Immature natural killer cell (primary cell): ENCODE data around the gene FBN1. TPM values are rescaled to one million over a fixed set of nuclear protein-coding genes. Genes with fewer than 3 reads are reported as not detected.

Source experiments
- DNase-seq, 3 donors: peaks; one replicate each; pipeline ENCODE4 v3.0.0; 2022; ENCODE audit warnings: mixed read lengths in 1 of 3
- H3K27ac Mint-ChIP-seq, 6 donors: one replicate each; pipeline ENCODE4 v1.8.0; 2020; ENCODE audit warnings: mixed read lengths in 6 of 6, mild to moderate bottlenecking in 5 of 6, inconsistent platforms in 4 of 6, moderate library complexity in 3 of 6
- H3K27me3 Mint-ChIP-seq, 3 donors: one replicate each; pipeline ENCODE4 v1.8.0; 2020 to 2021; ENCODE audit warnings: low read depth in 3 of 3, mild to moderate bottlenecking in 3 of 3, mixed read lengths in 3 of 3, moderate library complexity in 3 of 3, inconsistent platforms in 1 of 3
- H3K36me3 Mint-ChIP-seq, 3 donors: one replicate each; pipeline ENCODE4 v1.8.0; 2020; ENCODE audit warnings: mixed read lengths in 3 of 3, inconsistent platforms in 2 of 3, mild to moderate bottlenecking in 2 of 3
- H3K4me1 Mint-ChIP-seq, 2 donors: one replicate each; pipeline ENCODE4 v1.8.0; 2020; ENCODE audit warnings: inconsistent platforms in 2 of 2, mild to moderate bottlenecking in 2 of 2, mixed read lengths in 2 of 2, moderate library complexity in 1 of 2
- H3K4me3 Mint-ChIP-seq, 5 donors: one replicate each; pipeline ENCODE4 v1.8.0; 2020; ENCODE audit warnings: mild to moderate bottlenecking in 5 of 5, mixed read lengths in 5 of 5, inconsistent platforms in 3 of 5, moderate library complexity in 3 of 5
- H3K9me3 Mint-ChIP-seq, 6 donors: one replicate each; pipeline ENCODE4 v1.8.0; 2020; ENCODE audit warnings: mild to moderate bottlenecking in 6 of 6, mixed read lengths in 6 of 6, inconsistent platforms in 4 of 6, moderate library complexity in 3 of 6
- polyA plus RNA-seq, 3 donors: library from polyadenylated mRNA; unstranded; fragments of 300-500 nt; fragmentation: Illumina TruSeq; gene quantifications; one replicate each; pipeline ENCODE4 v1.2.3, GENCODE V29; 2021

FBN1 gene
- polyA plus RNA-seq, 3 donors from 2014 or later, result 0.22 TPM; not detected in 2

DNA sequence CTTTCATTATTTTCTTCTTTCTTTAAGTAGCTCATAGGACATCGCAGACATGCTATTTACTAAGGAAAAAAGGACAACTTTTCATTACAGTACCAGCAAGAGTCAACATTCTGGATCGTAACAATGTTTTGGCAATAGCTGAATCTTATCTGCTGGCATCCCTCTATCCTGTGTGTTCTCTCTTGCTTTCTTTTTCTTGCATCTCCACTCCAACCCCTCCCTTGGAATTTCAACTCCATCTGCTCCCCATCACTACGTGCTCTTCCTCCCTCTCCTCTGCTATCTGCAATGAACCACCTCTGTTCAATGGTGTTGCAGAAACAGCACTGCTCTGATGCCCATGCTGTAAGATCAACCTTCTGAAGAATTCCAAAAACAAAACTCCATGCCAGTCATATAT is 106.6 kb downstream of the FBN1 start:
- DNase-seq, result no peak
- H3K27ac Mint-ChIP-seq, result no peak overlapping the region
- H3K4me1 Mint-ChIP-seq, result peaks cover 0 to 2% of the 10 kb centered on the region in 2 donors
- no peak overlapping the region for H3K4me3 Mint-ChIP-seq
- H3K36me3 Mint-ChIP-seq, result no peaks in the 10 kb centered on the region
- peaks cover 0 to 1% (median 0%) of the 10 kb centered on the region in 6 donors for H3K9me3 Mint-ChIP-seq
- peaks cover 2 to 5% (median 4%) of the 10 kb centered on the region in 3 donors for H3K27me3 Mint-ChIP-seq

DNA sequence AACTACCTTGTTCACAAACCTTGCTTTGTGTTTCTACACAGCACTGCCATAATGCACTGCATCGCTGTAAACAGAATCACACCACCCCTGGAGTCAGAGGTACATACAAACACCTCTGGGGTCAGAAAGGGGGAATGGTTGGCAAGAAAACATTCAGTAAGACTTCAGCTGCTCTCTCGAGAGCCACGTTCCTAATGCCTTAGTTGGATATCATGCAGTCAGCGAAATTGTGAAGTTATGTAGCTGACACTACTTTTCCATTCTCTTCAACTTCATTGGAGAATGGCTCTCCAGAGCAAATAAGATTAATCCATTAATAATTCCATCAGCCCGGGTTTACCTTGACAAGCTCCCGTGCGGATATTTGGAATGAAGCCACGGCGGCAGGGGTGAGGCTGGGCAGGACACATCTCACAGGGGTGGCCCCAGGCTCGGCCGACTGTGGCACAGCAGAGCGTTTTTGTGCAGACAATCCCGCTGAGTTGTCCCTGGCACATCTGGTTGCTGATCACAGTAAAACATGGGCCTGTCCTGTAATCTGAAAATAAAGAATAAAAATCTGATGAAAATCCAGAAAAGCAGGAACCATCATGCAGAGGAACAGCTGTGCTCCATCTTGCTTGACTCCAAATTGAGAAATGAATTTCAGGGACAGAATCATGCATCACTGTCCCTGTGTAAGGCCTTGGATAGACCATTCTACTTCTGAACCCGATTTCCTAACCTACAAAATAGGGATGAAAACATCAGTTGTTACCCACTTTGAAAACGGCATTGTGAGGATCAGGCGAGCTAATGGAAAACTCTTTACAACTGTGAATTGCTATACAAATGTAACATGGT is 108.0 kb downstream of the FBN1 start:
- Mint-ChIP-seq H3K4me3 (no peak overlapping the region), H3K27ac (no peak overlapping the region), H3K36me3 (no peaks in the 10 kb centered on the region), H3K27me3 (peaks cover 2 to 5% (median 4%) of the 10 kb centered on the region in 3 donors), H3K9me3 (peaks cover 0 to 1% (median 0%) of the 10 kb centered on the region in 6 donors), H3K4me1 (peaks cover 0 to 2% of the 10 kb centered on the region in 2 donors)
- no peak for DNase-seq

DNA sequence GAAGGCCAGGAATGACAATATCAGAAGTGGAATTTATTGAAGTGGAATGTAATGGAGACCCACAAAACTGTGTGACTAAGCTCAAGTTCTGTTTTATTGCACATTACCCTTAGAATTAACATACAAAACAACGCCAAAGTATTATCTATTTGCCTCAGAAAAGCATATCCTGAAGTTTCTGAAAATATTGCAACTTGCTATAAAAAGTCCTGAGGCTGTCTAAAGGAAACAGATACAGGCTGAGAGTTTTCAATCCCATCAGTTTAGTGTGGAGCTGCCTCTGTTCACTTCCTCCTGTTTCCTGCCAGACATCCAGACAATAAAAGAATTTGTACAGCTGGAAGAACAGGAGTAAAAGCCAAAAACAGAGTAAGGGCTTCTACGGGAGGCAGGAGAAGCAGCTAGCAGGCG is 108.8 kb downstream of the FBN1 start:
- no peak overlapping the region for H3K27ac Mint-ChIP-seq
- H3K4me1 Mint-ChIP-seq, result no peaks in the 10 kb centered on the region
- peaks cover 0 to 1% (median 0%) of the 10 kb centered on the region in 6 donors for H3K9me3 Mint-ChIP-seq
- peaks cover 2 to 5% (median 4%) of the 10 kb centered on the region in 3 donors for H3K27me3 Mint-ChIP-seq
- DNase-seq, result no peak
- H3K4me3 Mint-ChIP-seq, result no peak overlapping the region
- H3K36me3 Mint-ChIP-seq, result no peaks in the 10 kb centered on the region

DNA sequence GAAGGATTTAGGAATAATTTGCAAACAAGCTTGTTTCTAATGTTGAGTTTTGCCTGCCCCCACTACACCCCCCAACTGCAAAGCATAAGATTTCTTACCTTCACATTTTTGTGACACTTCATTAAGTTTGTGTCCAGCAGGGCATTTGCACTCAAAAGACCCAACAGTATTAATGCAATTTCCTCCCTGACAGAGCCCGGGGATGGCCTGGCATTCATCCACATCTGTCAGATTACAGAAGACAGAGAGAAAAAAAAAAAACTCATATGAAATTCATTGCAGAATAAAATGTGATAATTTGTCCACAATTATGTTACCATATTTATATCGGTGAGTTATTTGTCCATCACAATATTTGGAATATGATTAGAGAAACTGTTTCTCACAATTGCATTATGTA is 111.5 kb downstream of the FBN1 start:
- H3K9me3 Mint-ChIP-seq, result no peaks in the 10 kb centered on the region
- H3K4me1 Mint-ChIP-seq, result no peaks in the 10 kb centered on the region
- H3K27ac Mint-ChIP-seq, result no peak overlapping the region
- H3K4me3 Mint-ChIP-seq, result no peak overlapping the region
- no peaks in the 10 kb centered on the region for H3K36me3 Mint-ChIP-seq
- H3K27me3 Mint-ChIP-seq, result peaks cover under 1 to 5% (median 2%) of the 10 kb centered on the region in 3 donors
- no peak for DNase-seq

DNA sequence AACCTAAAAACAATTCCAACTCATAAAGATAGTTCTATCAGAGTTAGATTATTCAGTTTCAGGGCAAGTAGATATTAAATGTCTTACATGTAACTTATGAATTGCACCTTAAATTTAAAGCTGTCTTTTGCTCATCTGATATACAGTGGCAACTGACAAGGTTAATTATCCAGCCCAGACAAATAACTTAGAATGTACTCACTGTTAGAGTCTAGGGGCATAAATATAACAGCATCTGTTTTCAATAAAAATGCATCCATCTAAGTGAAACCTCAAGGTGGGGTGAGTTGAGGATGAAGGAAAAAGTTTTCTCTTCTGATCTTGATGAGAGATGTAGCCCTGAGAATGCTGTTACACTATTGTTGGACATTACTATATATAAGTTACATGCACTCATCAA is 112.6 kb downstream of the FBN1 start:
- DNase-seq, result no peak
- Mint-ChIP-seq H3K9me3 (no peaks in the 10 kb centered on the region), H3K4me1 (no peaks in the 10 kb centered on the region), H3K27ac (no peak overlapping the region), H3K4me3 (no peak overlapping the region), H3K36me3 (no peaks in the 10 kb centered on the region), H3K27me3 (peaks cover 0 to 5% (median 0%) of the 10 kb centered on the region in 3 donors)

DNA sequence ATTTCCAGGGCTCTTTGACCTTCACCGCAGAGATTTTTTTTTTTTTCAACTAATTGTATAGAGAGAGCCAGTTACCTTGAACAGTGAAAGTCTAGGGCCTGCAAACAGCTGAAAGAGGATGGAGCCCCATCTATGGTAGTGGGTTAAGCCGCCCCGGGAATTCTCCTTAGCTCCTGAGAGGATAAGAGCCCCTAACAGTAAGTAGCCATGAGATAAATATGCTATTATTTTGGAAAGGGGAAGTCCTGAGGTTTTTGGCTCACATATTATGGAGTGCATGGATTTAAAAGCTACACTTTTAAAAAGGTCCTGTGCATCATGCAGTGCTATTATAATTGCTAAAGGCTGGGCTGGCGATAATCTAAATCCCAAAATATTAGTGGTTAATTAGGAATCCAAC is 115.0 kb downstream of the FBN1 start:
- Mint-ChIP-seq H3K9me3 (no peaks in the 10 kb centered on the region), H3K4me1 (no peaks in the 10 kb centered on the region), H3K4me3 (no peak overlapping the region), H3K27ac (no peak overlapping the region), H3K27me3 (peaks cover 0 to 3% (median under 1%) of the 10 kb centered on the region in 3 donors), H3K36me3 (no peaks in the 10 kb centered on the region)
- no peak for DNase-seq

DNA sequence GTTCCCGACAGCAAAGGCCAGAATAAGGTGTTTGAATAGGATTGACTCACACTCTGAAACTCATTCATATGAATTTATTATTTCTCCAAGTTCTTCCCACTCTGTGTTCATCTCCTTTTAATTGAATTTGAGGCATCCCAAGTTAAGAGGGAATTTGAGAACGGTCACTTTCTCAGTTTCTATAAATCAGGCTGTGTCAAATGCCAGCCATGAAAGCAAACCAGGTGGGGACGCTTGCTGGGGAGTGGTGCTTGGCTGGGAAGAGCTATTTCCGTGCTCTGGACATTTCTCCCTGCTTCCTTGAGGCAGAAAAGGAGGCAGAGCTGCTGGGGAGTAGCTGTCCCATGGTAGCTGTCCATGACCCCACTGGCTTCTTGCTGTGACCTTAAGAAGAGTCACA is 116.6 kb downstream of the FBN1 start:
- DNase-seq, result no peak

DNA sequence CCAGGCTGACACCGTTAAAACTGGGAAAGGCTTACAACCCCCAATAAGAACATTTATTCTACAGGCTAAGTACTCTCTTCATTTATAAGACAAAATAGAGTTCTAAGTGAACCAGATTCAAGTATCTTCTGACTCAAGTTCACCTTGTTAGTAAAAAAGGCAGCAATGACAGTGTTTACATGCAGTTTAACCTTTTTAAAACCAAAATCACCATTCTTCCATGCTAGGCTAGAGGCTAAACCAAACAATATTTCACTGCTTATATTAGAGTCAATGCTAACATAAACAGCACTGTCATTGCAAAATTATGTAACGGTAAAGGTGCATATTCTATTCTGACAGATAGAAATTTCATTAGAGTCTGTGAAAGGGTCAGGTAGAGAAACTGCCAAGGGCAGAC is 118.0 kb downstream of the FBN1 start:
- Mint-ChIP-seq H3K4me3 (no peak overlapping the region), H3K4me1 (no peaks in the 10 kb centered on the region), H3K9me3 (no peaks in the 10 kb centered on the region), H3K36me3 (no peaks in the 10 kb centered on the region), H3K27me3 (peaks cover 0 to 1% (median 0%) of the 10 kb centered on the region in 3 donors), H3K27ac (no peak overlapping the region)
- DNase-seq, result no peak

More for the DNA sequence above, 116.6 kb downstream of the FBN1 start:
- Mint-ChIP-seq H3K9me3 (no peaks in the 10 kb centered on the region), H3K36me3 (no peaks in the 10 kb centered on the region), H3K4me3 (no peak overlapping the region), H3K27me3 (peaks cover 0 to 1% (median 0%) of the 10 kb centered on the region in 3 donors), H3K4me1 (no peaks in the 10 kb centered on the region), H3K27ac (no peak overlapping the region)

DNA sequence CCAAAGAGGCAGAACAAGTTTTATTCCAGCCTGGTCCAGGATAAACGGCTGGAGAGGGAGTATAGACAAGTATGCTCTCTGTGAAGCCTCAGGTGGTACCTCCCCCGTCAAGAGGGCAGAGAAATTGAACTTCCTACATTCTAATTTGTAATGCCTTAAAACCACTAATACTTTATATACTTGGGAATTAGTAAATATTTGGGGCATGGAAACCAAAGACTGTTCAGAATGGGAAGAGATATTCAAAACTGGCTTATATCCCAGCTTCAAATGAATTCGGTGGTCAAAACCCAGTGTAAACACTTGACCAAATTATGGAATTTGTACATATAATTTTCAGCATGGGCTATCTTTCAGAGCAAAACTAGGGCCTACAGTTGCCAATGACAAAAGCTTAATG is 122.6 kb downstream of the FBN1 start:
- H3K27me3 Mint-ChIP-seq, result peaks cover 0 to 1% (median 0%) of the 10 kb centered on the region in 3 donors
- H3K4me1 Mint-ChIP-seq, result no peaks in the 10 kb centered on the region
- DNase-seq, result no peak
- H3K9me3 Mint-ChIP-seq, result no peaks in the 10 kb centered on the region
- no peak overlapping the region for H3K27ac Mint-ChIP-seq
- H3K4me3 Mint-ChIP-seq, result no peak overlapping the region
- H3K36me3 Mint-ChIP-seq, result no peaks in the 10 kb centered on the region

DNA sequence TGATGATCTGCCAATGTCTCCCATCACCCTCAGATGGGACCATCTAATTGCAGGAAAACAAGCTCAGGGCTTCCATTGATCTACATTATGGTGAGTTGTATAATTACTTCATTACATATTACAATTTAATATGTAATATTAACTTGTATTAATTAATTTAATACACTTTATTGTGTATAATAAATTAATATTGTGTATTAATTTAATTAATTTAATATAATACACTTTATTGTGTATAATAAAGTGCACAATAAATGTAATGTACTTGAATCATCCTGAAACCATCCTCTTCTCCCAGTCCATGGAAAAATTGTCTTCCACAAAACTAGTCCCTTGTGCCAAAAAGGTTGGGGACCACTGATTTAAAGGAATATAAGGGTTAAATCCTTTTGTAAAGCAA is 123.4 kb downstream of the FBN1 start:
- Mint-ChIP-seq H3K27ac (no peak overlapping the region), H3K4me1 (no peaks in the 10 kb centered on the region), H3K9me3 (no peaks in the 10 kb centered on the region), H3K36me3 (no peaks in the 10 kb centered on the region), H3K27me3 (peaks cover 0 to 1% (median 0%) of the 10 kb centered on the region in 3 donors), H3K4me3 (no peak overlapping the region)
- no peak for DNase-seq

DNA sequence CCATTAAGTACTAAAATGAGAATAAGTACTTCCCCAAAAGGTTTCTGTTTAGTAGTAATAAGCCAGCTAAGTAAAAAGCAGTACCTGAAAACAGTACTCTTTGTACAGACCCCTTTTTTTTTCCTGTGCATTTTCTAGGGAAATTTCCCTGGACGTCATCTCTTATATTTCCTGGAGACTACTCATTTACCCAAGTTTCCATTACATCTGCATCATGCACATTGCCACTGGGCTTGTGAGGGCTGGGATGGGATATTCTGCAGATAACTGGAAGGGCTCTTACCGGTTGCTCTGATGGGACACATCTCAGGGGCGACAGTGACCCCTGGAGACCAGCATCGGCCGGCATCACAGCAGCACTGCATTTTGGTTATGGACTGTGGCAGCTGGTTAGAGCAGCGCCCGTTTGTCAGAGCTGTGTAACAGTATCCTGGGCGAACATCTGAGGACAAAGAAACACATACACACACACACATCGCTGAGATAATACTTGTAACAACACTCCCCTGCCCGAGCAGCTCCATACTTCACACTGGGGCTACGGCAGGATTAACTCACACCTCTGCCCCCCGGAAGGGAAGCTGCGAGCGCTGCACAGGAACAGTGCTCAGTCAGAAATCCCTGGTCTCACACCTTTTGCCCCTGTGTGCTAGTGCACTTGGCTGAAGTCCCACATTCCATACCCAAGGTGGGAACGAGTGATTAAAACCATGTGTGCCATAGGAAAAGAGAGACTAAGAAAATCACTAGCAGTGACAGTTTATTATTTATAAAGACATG is 124.9 kb downstream of the FBN1 start:
- peak overlapping the region in 1 of 6 donors; percentile 13 for H3K27ac Mint-ChIP-seq
- peaks cover 0 to 3% (median 0%) of the 10 kb centered on the region in 3 donors for H3K27me3 Mint-ChIP-seq
- no peaks in the 10 kb centered on the region for H3K9me3 Mint-ChIP-seq
- H3K4me3 Mint-ChIP-seq, result no peak overlapping the region
- no peak for DNase-seq
- H3K4me1 Mint-ChIP-seq, result no peaks in the 10 kb centered on the region
- H3K36me3 Mint-ChIP-seq, result no peaks in the 10 kb centered on the region

DNA sequence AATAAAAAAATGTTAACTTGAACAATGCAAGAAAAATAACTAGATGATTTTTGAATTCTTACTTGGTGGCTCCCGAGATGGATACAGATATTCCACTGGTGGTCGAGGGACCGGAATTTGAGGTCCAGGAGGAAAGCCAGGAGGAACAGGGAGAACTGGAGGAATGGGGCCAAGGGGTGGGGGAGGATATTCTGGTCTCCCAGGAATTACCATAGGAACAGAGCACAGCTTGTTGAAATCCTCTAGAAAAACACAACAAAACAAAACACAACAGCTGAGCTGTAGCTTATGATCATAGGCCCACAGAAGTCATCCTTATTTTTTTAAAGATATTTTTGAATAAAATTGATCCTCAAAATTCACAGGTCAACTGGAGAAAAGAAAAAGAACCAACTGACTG is 129.4 kb downstream of the FBN1 start:
- no peaks in the 10 kb centered on the region for H3K36me3 Mint-ChIP-seq
- DNase-seq, result no peak
- peaks cover 0 to 2% (median 0%) of the 10 kb centered on the region in 3 donors for H3K27me3 Mint-ChIP-seq
- no peaks in the 10 kb centered on the region for H3K4me1 Mint-ChIP-seq
- H3K9me3 Mint-ChIP-seq, result peaks cover 0 to 2% (median 0%) of the 10 kb centered on the region in 6 donors
- no peak overlapping the region for H3K27ac Mint-ChIP-seq
- no peak overlapping the region for H3K4me3 Mint-ChIP-seq

DNA sequence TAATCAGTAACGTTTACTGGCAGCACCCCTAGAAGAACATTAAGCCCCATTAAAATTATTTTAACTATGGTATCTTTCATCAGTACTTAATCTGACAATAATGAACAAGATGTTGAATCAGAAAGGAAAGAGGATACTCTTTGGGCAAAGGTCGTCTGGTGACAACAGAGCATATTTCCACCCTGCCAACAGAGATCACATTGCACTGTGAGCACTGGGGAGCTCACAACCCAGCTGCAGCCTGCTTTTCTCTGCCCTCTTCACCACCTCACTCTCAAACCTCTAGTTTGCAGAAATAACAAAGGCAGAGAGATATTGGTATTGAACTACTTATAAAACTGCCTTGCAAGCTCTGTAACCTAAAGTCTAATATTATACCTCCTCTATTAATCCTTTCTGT is 130.0 kb downstream of the FBN1 start:
- peaks cover 0 to 2% (median 0%) of the 10 kb centered on the region in 6 donors for H3K9me3 Mint-ChIP-seq
- no peak overlapping the region for H3K27ac Mint-ChIP-seq
- no peak overlapping the region for H3K4me3 Mint-ChIP-seq
- H3K36me3 Mint-ChIP-seq, result no peaks in the 10 kb centered on the region
- no peak for DNase-seq
- no peaks in the 10 kb centered on the region for H3K4me1 Mint-ChIP-seq
- H3K27me3 Mint-ChIP-seq, result peaks cover 0 to 2% (median 0%) of the 10 kb centered on the region in 3 donors
